Stimulated activated CD4-positive, alpha-beta T cell treated with anti-CD3 and anti-CD28 coated beads, TNF-alpha, amount 100 ng/mL, for 24 hours (primary cell): ENCODE results near the gene SLC24A3.

Experiments used
- DNase-seq, 3 experiments: peaks; one replicate each; pipeline ENCODE4 v3.0.0-alpha.2; 2020; ENCODE audit warnings: low read depth in 3 of 3

Gene SLC24A3

GRCh38 chr20:19271879-19272651, 59.6 kb downstream of the SLC24A3 start:
- no peak for DNase-seq

DNA sequence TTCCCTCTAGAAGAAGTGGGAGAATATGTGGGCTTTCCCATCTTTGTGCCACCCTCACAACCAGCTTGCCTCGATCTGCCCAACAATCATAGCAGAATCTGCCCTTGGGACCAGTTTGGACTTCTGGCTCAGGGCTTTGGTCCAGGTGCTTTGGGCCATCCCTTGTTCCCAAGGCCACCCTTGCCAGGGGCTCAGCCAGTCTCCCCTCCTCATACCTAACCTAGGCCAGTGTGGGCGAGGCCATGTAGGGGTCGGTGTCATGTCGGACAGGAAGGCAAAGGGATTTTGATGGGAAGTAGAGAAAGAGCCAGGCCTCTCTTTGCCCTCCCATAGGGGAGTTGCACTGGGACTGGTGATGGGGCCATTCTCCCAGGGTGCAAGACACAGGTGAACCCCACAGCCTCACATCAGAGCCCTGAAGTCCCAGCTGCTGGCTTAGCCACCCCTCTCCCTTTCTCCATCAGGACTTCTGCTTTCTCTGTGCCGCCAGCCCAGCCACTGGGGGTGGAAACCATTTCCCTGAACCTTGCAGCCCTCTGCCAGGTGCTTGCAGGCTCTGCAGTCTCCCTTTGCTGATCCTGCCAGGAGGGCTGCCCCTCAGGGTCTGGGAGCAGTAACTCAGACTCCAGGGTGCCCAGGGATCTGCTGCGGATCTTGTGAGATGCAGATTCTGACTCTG, 60.7 kb downstream of the SLC24A3 start:
- DNase-seq = no peak

DNA sequence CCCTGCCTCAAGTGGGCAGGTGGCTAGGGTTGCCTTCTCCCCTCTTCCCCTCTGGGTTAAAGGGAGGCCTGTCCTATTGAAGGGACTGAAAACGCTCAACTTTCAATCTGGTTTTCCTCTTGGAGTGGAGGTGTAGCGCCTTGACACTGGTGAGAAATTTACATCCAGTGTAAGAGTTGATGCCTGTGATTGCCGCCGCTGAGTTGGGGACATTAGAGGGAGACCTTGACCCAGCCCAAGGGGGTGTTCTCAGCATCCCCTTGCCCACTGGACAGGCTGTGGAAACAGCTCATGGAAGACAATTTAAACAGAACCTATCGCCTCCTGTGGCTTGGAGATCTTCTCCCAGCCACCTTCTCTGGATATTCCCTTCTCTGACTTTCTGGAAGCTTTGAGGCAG, 61.6 kb downstream of the SLC24A3 start:
- DNase-seq = no peak

- no peak for DNase-seq
Observed at GRCh38 chr20:19274412-19275015, 62.1 kb downstream of the SLC24A3 start.

DNA sequence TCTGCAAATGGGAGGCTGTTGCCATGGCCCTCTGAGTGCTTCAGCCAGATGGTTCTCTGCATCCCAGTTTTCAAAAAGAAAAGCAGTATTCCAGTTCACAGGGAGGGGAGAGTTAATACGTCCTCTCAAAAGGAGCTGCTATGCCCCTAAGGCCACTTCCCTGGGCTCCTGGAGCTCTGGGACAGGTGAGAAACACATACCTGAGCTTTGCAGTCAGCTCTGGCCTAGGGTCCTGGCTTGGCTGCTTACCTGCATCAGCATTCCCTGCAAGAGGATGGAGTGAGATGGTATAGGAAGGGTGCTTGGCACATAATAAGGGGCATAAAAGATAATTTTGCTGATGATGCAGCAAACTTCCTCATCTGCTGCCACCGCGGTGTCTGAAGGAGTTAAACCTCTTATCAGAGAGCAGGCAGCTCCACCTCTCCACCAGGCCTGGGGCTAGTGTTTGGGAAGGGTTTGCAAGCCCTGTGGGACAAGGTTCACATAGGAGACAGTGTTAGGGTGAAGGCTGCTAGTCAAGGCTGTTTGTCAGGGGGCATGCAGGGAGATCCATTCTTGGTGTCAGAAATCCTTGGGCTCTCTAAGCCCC, 62.7 kb downstream of the SLC24A3 start:
- DNase-seq = no peak

DNA sequence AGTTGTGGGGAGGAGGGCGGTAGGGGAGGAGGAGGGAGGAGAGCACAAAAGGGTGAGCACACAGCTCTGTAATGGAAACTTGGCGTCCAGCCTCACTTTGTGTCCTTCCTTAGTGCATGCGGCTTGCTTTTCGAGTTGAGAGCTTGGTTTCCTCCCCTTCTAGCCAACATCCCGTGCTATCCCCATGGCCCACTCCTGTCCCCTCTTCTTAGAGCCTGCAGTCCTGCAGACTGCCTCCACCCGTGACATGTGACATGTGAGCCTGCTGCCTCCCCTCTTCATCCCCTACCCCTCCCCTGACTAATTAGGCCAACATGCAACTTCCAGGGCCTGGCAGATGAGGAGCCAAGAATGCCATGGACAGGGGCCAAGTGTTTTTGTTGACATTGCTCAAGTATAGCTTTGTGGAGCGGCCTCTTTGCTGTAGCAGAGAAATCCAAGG, 63.2 kb downstream of the SLC24A3 start:
- DNase-seq = no peak

- no peak for DNase-seq
Observed at GRCh38 chr20:19277381-19277780, 64.9 kb downstream of the SLC24A3 start.

- no peak for DNase-seq
Observed at GRCh38 chr20:19283490-19284025, 71.1 kb downstream of the SLC24A3 start.

GRCh38 chr20:19284400-19285178, 72.1 kb downstream of the SLC24A3 start:
- DNase-seq = no peak

GRCh38 chr20:19285436-19285835, 73.0 kb downstream of the SLC24A3 start:
- DNase-seq = no peak

GRCh38 chr20:19288061-19288460, 75.6 kb downstream of the SLC24A3 start:
- DNase-seq = no peak

DNA sequence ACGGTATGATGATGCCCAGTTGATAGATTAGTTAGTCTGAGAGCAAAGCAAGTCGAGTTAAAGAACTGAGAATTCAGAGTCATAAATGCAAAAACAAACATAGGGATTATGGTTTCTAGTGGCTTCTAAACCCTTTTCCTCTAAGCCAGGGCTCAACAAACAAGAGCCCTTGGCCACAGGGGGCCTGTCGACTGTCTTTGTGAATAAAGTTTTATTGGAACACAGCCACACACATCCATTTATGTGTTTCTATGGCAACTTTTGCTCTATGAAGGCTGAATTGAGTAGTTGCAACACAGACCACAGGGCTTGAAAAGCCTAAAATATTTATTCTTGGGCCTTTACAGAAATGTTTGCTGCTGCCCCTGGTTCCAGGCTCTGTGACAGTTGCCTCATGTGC, 76.2 kb downstream of the SLC24A3 start:
- DNase-seq = no peak

DNA sequence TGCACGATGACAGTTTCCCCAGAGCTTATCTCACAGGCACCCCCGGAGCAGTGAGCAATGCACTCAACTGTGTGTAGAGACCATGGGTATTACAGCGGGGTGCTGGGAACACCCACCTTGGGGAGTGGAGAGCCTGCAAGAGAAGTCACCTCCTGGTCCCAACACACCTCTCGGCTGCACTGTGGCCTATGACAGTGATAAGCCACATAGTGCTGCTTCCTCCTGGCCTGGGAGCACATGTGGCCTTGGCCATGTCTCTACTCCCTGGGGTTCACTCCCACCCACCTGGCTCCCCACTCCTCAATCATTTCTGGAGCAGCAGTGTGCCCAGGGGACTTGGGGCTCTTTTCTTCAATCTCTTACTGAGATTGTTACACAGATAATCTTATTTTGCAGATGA, 77.0 kb downstream of the SLC24A3 start:
- DNase-seq = no peak

DNA sequence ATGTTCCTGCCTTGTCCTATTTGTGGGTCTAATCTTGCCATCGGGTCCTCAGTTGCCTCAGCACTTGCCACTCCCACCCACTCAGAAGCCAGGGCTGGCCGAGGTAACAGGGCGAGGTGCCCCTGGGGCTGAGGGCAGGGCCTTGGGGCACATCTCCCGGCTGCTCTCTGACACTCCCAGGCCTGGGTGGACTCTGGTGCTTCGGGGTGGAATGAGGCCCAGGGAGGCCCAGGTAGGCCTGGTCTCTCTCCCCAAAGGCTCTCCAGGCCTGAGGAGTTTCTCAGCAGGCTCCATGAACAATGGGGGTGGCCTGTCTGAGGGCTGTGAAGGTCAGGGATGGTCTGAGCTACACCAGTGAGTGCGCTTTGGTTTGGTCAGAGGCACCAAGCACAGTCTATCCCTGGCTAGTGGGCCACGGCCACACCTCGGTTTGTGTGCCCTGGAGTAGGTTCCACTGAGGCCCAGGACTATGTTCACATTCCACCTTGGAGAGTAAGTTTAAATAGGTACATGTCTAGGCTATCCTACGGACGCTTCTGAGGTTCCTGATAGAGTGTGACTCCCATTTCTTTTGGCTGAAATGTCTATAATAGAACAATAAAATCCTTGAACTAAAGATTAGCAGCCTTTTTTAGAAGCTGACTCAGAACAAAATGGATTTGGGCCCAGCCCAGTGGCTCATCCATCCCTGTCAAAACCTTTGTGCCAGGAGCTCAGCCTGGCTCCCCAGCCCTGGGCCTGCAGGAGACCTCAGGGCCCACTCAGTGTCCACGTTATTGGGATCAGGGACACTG, 78.8 kb downstream of the SLC24A3 start:
- DNase-seq = no peak

GRCh38 chr20:19291818-19292132, 79.3 kb downstream of the SLC24A3 start:
- DNase-seq = no peak

DNA sequence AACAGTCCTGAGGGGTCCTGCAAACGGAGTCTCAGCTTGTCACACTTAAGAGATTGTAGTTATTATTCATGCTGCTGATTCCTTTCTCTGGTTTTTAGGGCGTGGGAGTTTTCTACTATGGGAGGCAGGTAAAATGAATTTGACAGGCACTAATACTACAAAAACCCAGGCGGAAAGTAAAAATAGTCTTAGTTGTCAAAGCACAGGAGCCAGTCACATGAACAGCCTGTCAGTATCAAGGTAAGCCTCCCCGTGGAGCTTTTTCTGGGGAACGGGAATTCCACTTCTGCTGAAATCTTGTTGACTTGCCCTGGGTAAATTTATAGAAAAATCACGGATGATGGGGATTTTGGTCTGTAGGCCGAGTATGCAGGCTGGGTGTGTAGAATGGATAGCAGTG, 79.8 kb downstream of the SLC24A3 start:
- DNase-seq = no peak

GRCh38 chr20:19295076-19295475, 82.6 kb downstream of the SLC24A3 start:
- DNase-seq = no peak

DNA sequence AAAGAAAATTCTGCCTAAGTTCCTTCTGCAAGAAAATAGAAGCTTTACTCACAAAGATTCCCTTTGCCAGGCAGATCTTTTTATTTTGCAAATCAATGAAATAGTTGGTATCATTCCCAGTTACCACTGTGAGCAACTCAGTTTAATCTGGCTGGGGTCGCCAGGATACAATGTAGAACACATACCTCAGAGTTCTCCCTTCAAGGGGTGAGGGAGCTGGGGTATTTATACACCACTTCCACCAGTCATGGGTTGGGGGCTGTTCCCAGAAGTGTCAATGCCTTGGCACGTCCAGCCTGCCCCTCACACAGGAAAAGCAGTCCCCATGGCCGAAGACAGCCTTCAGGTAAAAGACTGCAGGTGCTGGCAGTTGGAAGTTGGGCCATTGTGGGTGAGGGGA, 86.2 kb downstream of the SLC24A3 start:
- no peak for DNase-seq

DNA sequence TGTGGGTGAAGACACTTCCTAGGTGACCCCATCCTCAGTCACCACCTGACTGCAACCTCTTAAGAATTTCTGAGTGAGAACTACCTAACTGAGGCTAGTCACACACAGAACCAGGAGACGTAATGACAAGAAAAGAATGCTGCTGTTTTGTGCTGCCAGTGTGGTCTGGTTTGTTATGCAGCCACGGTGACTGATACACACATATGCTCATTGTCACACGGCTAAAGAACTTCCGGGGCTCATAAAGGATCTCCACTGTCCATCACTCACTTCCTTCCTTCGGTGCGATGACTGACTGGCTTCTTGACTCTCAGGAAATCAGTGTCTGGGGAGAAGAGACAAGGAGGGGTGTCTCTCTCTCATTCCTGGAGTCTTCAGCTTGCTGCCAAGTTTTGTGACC, 88.0 kb downstream of the SLC24A3 start:
- no peak for DNase-seq

GRCh38 chr20:19301142-19301541, 88.7 kb downstream of the SLC24A3 start:
- DNase-seq = no peak

DNA sequence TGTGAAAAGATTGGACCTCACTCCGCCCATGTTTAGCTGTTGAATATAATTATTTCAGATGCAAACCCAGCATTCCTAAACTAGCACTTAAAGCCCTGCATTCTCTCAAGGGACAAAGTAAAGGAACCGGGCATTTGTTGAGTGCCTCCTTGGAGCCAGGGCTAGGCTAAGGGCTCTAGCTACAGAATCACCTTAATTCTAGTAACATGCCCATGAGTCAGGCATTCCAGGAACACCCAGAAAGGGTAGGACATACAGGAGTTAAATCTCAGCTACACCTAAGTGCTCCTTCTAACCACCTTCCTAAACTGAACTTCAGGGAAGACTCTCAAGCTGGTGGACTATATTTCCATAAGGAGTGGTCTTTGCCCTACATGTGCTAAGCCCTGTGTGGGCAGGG, 89.4 kb downstream of the SLC24A3 start:
- DNase-seq = no peak
